Esophagus muscularis mucosa (tissue), 4 donors: Measurements from ENCODE around the gene NWD2. TPM values are rescaled to one million over a fixed set of nuclear protein-coding genes. Genes with fewer than 3 reads are reported as not detected.

Experiments
- DNase-seq: peaks from one replicate; pipeline ENCODE4 v3.0.0-alpha.2; 2017; ENCODE audit errors: extremely low spot score
- H3K27ac ChIP-seq, 4 donors: fragments of 200-600 bp; sonication (generic); replicated peaks in 1 of 4; 1 replicate in 3 of 4; 2 replicates in 1 of 4; pipeline ENCODE4 v1.5.1; 2016 to 2019; ENCODE audit warnings: mild to moderate bottlenecking in 1 of 4
- H3K27me3 ChIP-seq, 4 donors: fragments of 200-600 bp; sonication (generic); one replicate each; pipeline versions ENCODE4 v1.5.1 to v1.6.0; 2016 to 2019
- H3K36me3 ChIP-seq, 4 donors: fragments of 200-600 bp; sonication (generic); one replicate each; pipeline ENCODE4 v1.5.1; 2016 to 2019
- H3K4me1 ChIP-seq, 4 donors: fragments of 200-600 bp; sonication (generic); one replicate each; pipeline ENCODE4 v1.5.1; 2016 to 2019
- H3K4me3 ChIP-seq, 4 donors: fragments of 200-600 bp; sonication (generic); 1 replicate in 2 of 4; 2 replicates in 2 of 4; pipeline ENCODE4 v1.5.1; 2016 to 2019; ENCODE audit warnings: mild to moderate bottlenecking in 4 of 4, moderate library complexity in 1 of 4
- H3K9me3 ChIP-seq, 4 donors: fragments of 200-600 bp; sonication (generic); 1 replicate in 3 of 4; 2 replicates in 1 of 4; pipeline ENCODE4 v1.5.1; 2016 to 2019
- CTCF ChIP-seq, 3 experiments: fragments of 200-600 bp in 2 of 3; fragments of 450-650 bp in 1 of 3; sonication (generic) in 2 of 3; IDR thresholded peaks; one replicate each; pipeline ENCODE4 v1.5.1; 2017 to 2019; ENCODE audit warnings: antibody characterized with exemption in 3 of 3, mild to moderate bottlenecking in 2 of 3, moderate library complexity in 1 of 3
- EP300 ChIP-seq: sonication (generic); formaldehyde crosslinking; IDR thresholded peaks from one replicate; pipeline ENCODE4 v1.6.1; 2017; ENCODE audit warnings: antibody characterized with exemption
- POLR2A ChIP-seq: fragments of 450-650 bp; IDR thresholded peaks from one replicate; pipeline ENCODE4 v1.6.1; 2017; ENCODE audit warnings: antibody characterized with exemption, moderate library complexity, mild to moderate bottlenecking, low read depth
- POLR2AphosphoS5 ChIP-seq, 2 donors: sonication (generic); formaldehyde crosslinking; IDR thresholded peaks; one replicate each; pipeline ENCODE4 v1.6.1; 2017; ENCODE audit warnings: antibody characterized with exemption in 2 of 2
- WGBS: methylation state at CpG from one replicate; pipeline ENCODE4 v1.1.5; 2018; 5-methylcytosine and 5-hydroxymethylcytosine counted together
- intact Hi-C: fragments of 100-400 bp; cut with DNase I; formaldehyde crosslinking; loops from one replicate; pipeline ENCODE4 v1.15.1; 2023
- total RNA-seq, 4 donors: library from RNA; depleted of rRNA; stranded (reverse); fragments of >200 nt; gene quantifications; one replicate each; pipeline versions ENCODE4 v1.1.0 to v1.2.1, GENCODE V29; 2016

Gene NWD2
- total RNA-seq, 4 donors from 2014 or later, result 0.11 to 0.50 (median 0.30) TPM

- H3K4me3 ChIP-seq, result no peak overlapping the region
- no peaks in the 10 kb centered on the region for H3K36me3 ChIP-seq
- intact Hi-C loops, result no loop called here
- no peaks in the 10 kb centered on the region for H3K9me3 ChIP-seq
- TF ChIP-seq POLR2AphosphoS5 (IDR thresholded peaks at IDR 0.05) (no peak), CTCF (IDR thresholded peaks at IDR 0.05) (no peak), EP300 (no peak), POLR2A (no peak)
- 90% methylated on average over 2 of the region's 2 CpGs for WGBS
- no peak overlapping the region for H3K27ac ChIP-seq
- H3K4me1 ChIP-seq, result no peaks in the 10 kb centered on the region
- no peak for DNase-seq
- peaks cover 0 to 13% (median 0%) of the 10 kb centered on the region in 4 donors for H3K27me3 ChIP-seq
These were observed 177.6 kb downstream of the NWD2 start for GRCh38 chr4:37422102-37422501.

- Histone ChIP-seq H3K27ac (no peak overlapping the region), H3K27me3 (peaks cover 0 to 15% (median 0%) of the 10 kb centered on the region in 4 donors), H3K4me1 (no peaks in the 10 kb centered on the region), H3K4me3 (no peak overlapping the region), H3K9me3 (no peaks in the 10 kb centered on the region), H3K36me3 (no peaks in the 10 kb centered on the region)
- intact Hi-C loops, result no loop called here
- WGBS, result 76% methylated on average over 2 of the region's 2 CpGs
- TF ChIP-seq CTCF (IDR thresholded peaks at IDR 0.05), result no peak
- DNase-seq, result no peak
These were observed 178.1 kb downstream of the NWD2 start for GRCh38 chr4:37422638-37423037.

- Histone ChIP-seq H3K27me3 (peaks cover 0 to 15% (median 0%) of the 10 kb centered on the region in 4 donors), H3K4me3 (no peak overlapping the region), H3K36me3 (no peaks in the 10 kb centered on the region), H3K9me3 (no peaks in the 10 kb centered on the region), H3K4me1 (no peaks in the 10 kb centered on the region), H3K27ac (no peak overlapping the region)
- 87% methylated on average over 5 of the region's 5 CpGs for WGBS
- no peak for DNase-seq
- intact Hi-C loops, result no loop called here
- no peak for TF ChIP-seq EP300
These were observed 178.8 kb downstream of the NWD2 start for GRCh38 chr4:37423310-37423709.

- H3K4me3 ChIP-seq, result no peak overlapping the region
- no peak for TF ChIP-seq POLR2AphosphoS5 (IDR thresholded peaks at IDR 0.05)
- TF ChIP-seq EP300, result no peak
- no peak for TF ChIP-seq CTCF (IDR thresholded peaks at IDR 0.05)
- no peak for TF ChIP-seq POLR2A
- intact Hi-C loops, result no loop called here
These were observed 180.2 kb downstream of the NWD2 start for GRCh38 chr4:37424753-37425152.

GRCh38 chr4:37425857-37426256 lies 181.3 kb downstream of the NWD2 start:
- TF ChIP-seq POLR2AphosphoS5 (IDR thresholded peaks at IDR 0.05) (no peak), EP300 (no peak), CTCF (IDR thresholded peaks at IDR 0.05) (no peak), POLR2A (no peak)
- Histone ChIP-seq H3K27me3 (peaks cover 0 to 15% (median 0%) of the 10 kb centered on the region in 4 donors), H3K9me3 (no peaks in the 10 kb centered on the region), H3K4me3 (no peak overlapping the region), H3K36me3 (no peaks in the 10 kb centered on the region), H3K4me1 (no peaks in the 10 kb centered on the region), H3K27ac (no peak overlapping the region)
- intact Hi-C loops, result no loop called here
- DNase-seq, result no peak
- 58% methylated on average over 2 of the region's 2 CpGs for WGBS

More at GRCh38 chr4:37424753-37425152, 180.2 kb downstream of the NWD2 start:
- Histone ChIP-seq H3K36me3 (no peaks in the 10 kb centered on the region), H3K27ac (no peak overlapping the region), H3K27me3 (peaks cover 0 to 15% (median 0%) of the 10 kb centered on the region in 4 donors), H3K9me3 (no peaks in the 10 kb centered on the region), H3K4me1 (no peaks in the 10 kb centered on the region)
- DNase-seq, result no peak
